ENCODE measurements around the gene DCST2. TPM values are rescaled to one million over a fixed set of nuclear protein-coding genes. Genes with fewer than 3 reads are reported as not detected.

DCST2 gene
- total RNA-seq, 4 donors from 2014 or later = 3.8 to 11.5 (median 6.3) TPM

- intact Hi-C loops (cut with DNase I; ENCODE audit: low total_unique reads) = loop anchor here (10.0 kb wide), 1 partner anchor 50 kb away; the partner anchor contains the start of gene PYGO2
- peak in 1 of 2 donors; percentile 86 for DNase-seq (ENCODE audit: low spot score in 2 of 2)
- 81 to 87% methylated on average over 26 to 30 of the region's 31 CpGs for WGBS, 2 donors
- no peak overlapping the region for H3K4me3 ChIP-seq (ENCODE audit: low read depth, poor library complexity, severe bottlenecking)
- no peak for TF ChIP-seq CTCF (IDR thresholded peaks at IDR 0.05)
- TF ChIP-seq POLR2A (IDR thresholded peaks at IDR 0.05) = no peak
Observed at GRCh38 chr1:155014709-155015508, 18.7 kb downstream of the DCST2 start.

DNA sequence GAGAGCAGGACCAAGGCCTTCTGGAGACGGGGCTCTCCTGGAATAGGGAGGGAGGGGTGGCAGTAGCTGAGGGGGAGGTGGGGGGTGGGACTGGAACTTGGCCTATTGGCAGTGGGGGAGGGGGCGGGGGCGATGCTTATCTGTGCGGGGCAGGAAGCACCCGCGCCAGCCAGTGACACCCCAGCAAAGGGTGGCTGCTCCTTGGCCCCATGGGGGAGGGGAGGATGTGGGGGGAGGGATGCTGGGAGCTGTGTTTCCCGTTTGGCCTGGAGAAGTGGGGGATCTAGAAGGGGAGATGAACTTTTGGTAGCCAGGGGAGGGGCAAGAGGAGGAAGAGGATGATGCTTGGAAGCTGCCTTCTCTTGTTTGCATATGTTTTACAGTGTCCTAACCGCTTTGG is 19.9 kb downstream of the DCST2 start:
- no peak for DNase-seq (ENCODE audit: low spot score in 2 of 2)
- no peak overlapping the region for H3K4me3 ChIP-seq (ENCODE audit: low read depth, poor library complexity, severe bottlenecking)
- TF ChIP-seq CTCF (IDR thresholded peaks at IDR 0.05) = no peak
- TF ChIP-seq POLR2A (IDR thresholded peaks at IDR 0.05) = no peak
- intact Hi-C loops (cut with DNase I; ENCODE audit: low total_unique reads) = loop anchor here (10.0 kb wide), 1 partner anchor 49 kb away; the partner anchor contains the start of gene PYGO2
- 39 to 40% methylated on average over 8 of the region's 8 CpGs for WGBS, 2 donors

DNA sequence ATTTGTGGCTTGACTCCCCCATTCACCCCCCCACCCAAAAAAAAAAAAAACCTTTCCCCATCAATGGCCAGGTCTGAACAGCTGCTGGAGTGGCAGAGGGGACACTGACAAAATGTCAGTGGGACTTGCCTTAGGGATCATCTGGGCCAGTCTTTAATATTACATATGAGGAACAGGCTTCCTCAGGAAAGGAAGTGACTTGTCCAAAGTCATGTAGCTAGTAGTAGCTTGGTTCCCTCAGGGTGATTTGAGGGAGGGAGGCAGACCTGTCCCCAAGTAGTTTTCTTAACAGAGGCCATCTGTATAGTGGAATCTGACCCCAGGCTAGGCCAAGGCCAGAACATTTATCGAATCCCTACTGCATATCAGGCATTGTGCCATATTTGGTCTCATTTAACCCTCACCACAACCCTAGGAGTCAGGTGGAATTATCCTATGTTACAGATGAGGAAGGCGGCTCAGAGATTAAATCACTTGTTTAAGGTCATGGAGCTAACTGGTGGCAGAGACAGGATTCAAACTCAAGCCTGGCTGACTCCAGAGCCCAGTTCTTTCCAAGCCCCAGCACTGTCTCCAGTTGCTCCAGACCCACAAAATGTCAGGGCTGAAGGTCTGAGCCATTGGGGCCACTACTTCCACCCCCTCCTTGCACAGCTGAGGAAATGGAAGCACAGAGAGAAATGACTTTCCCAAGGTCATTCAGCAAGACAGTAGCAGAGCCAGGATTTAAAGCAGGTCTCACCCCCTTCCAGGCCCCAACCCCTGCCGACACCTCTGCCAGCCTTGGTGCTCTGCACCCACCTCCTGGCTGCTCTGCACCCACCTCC is 20.6 kb downstream of the DCST2 start:
- DNase-seq (ENCODE audit: low spot score in 2 of 2) = no peak
- H3K4me3 ChIP-seq (ENCODE audit: low read depth, poor library complexity, severe bottlenecking) = no peak overlapping the region
- TF ChIP-seq POLR2A (IDR thresholded peaks at IDR 0.05) (no peak), CTCF (IDR thresholded peaks at IDR 0.05) (no peak)
- intact Hi-C loops (cut with DNase I; ENCODE audit: low total_unique reads) = loop anchor here (10.0 kb wide), 1 partner anchor 48 kb away; the partner anchor contains the start of gene PYGO2
- WGBS, 2 donors = 45 to 48% methylated on average over 3 of the region's 3 CpGs

GRCh38 chr1:155012026-155012546 is 21.5 kb downstream of the DCST2 start:
- WGBS, 2 donors = 5 to 10% methylated on average over 9 of the region's 9 CpGs
- DNase-seq (ENCODE audit: low spot score in 2 of 2) = peak; percentile 85 to 95
- no peak for TF ChIP-seq POLR2A (IDR thresholded peaks at IDR 0.05)
- no peak for TF ChIP-seq CTCF (IDR thresholded peaks at IDR 0.05)
- intact Hi-C loops (cut with DNase I; ENCODE audit: low total_unique reads) = loop anchor here (10.0 kb wide), 1 partner anchor 47 kb away; the partner anchor contains the start of gene PYGO2
- H3K4me3 ChIP-seq (ENCODE audit: low read depth, poor library complexity, severe bottlenecking) = no peak overlapping the region

- no peak for TF ChIP-seq POLR2A (IDR thresholded peaks at IDR 0.05)
- TF ChIP-seq CTCF (IDR thresholded peaks at IDR 0.05) = no peak
- intact Hi-C loops (cut with DNase I; ENCODE audit: low total_unique reads) = loop anchor here (10.0 kb wide), 1 partner anchor 47 kb away; the partner anchor contains the start of gene PYGO2
- 71 to 84% methylated on average over 3 to 6 of the region's 6 CpGs for WGBS, 2 donors
- DNase-seq (ENCODE audit: low spot score in 2 of 2) = peak in 1 of 2 donors; percentile 89
- H3K4me3 ChIP-seq (ENCODE audit: low read depth, poor library complexity, severe bottlenecking) = no peak overlapping the region
Observed at GRCh38 chr1:155011437-155012025, 22.1 kb downstream of the DCST2 start.

Measured in lower leg skin (tissue), 4 donors.